GM13976 (cell line): ENCODE data around the gene OR2F2.

Experiments
- DNase-seq: peaks from one replicate; pipeline ENCODE4 v3.0.0; 2012; ENCODE audit warnings: low spot score
- CTCF ChIP-seq: IDR thresholded peaks from 2 replicates; pipeline ENCODE4 v1.5.1; 2012; ENCODE audit warnings: borderline replicate concordance, mild to moderate bottlenecking; ENCODE audit not compliant: insufficient read depth; ENCODE audit errors: extremely low read depth, missing control alignments, control extremely low read depth
- in situ Hi-C: fragments of 300-500 bp; cut with MboI; formaldehyde crosslinking; loops from one replicate; pipeline ENCODE4 v1.12.0; 2022; ENCODE audit warnings: low sequenced_read_pairs, mixed read lengths, inconsistent platforms; ENCODE audit not compliant: unreplicated experiment

The OR2F2 gene

GRCh38 chr7:143983960-143984359 lies 48.9 kb downstream of the OR2F2 start:
- no peak for DNase-seq
- TF ChIP-seq CTCF: no peak
- in situ Hi-C loops: no loop called here
